ENCODE data around the gene DDX21. TPM values are rescaled to one million over a fixed set of nuclear protein-coding genes. Genes with fewer than 3 reads are reported as not detected.
A peak's percentile ranks its signal among the peaks of the same experiment; 100 is the strongest.

The DDX21 gene
- total and polyA plus RNA-seq, 2 donors (not counting 3 experiments of a cell fraction or from before 2014, with no cell fraction given), result 33.4 to 98.1 TPM

DNA sequence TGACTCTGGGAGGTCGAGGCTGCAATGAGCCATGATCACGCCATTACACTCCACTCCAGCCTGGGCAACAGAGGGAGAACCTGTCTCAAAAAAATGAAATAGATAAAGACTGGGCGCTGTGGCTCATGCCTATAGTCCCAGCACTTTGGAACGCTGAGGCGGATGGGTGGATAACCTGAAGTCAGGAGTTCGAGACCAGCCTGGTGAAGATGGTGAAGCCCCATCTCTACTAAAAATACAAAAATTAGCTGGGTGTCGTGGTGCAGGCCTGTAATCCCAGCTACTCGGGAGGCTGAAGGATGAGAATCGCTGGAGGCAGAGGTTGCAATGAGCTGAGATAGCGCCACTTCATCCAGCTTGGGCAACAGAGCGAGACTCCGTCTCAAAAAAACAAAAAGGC, 1.1 kb upstream of the DDX21 start:
- peaks cover 38% of the 10 kb centered on the region for H3K79me2 ChIP-seq (ENCODE audit: control insufficient read depth, insufficient read depth, low read length)
- CTCF ChIA-PET, result interaction anchor here (1.4 to 1.5 kb wide), 4 partner anchors 33 to 459 kb away, joined by 3 to 5 read pairs (median 4); partner anchors contain the start of gene DDX50

More for the DNA sequence above, 1.1 kb upstream of the DDX21 start:
- dilution Hi-C loops (cut with MboI; ENCODE audit: extremely low pct_ligation_motif_present, low sequenced_read_pairs) (no loop called here), intact Hi-C loops (cut with micrococcal nuclease) (no loop called here)
- Histone ChIP-seq H3K36me3 (ENCODE audit: control insufficient read depth in 2 of 2, extremely low read depth in 1 of 2, insufficient read depth in 2 of 2, low read length in 2 of 2) (peaks cover 2 to 3% of the 10 kb centered on the region in 2 experiments), H2AFZ (ENCODE audit: low read depth, low read length) (no peak overlapping the region), H3K9ac (replicated peaks; ENCODE audit: extremely low read depth, insufficient read depth, low read length) (no peak overlapping the region), H3K4me2 (ENCODE audit: insufficient read depth, low read length) (peak overlapping the region; percentile 79), H3K27me3 (ENCODE audit: control insufficient read depth in 2 of 2, insufficient read depth in 2 of 2, low read length in 2 of 2) (no peaks in the 10 kb centered on the region), H3K27ac (ENCODE audit: insufficient read depth, low read depth, low read length) (no peak overlapping the region), H3K4me3 (replicated peaks in 1 of 3; ENCODE audit: insufficient read depth in 1 of 3, low read depth in 1 of 3, low read length in 3 of 3) (no peak overlapping the region), H3K9me1 (replicated peaks; ENCODE audit: control insufficient read depth, extremely low read depth, insufficient read depth, low read length) (no peaks in the 10 kb centered on the region), H3K9me3 (replicated peaks; ENCODE audit: control insufficient read depth, insufficient read depth, low read length) (no peaks in the 10 kb centered on the region), H4K20me1 (replicated peaks; ENCODE audit: control insufficient read depth, extremely low read depth, insufficient read depth, low read length) (peaks cover 5% of the 10 kb centered on the region), H3K4me1 (ENCODE audit: control insufficient read depth, extremely low read depth, insufficient read depth, low read length) (peaks cover 20% of the 10 kb centered on the region)
- no TSS peak for BruUV-seq (replicated peaks)
- no peak for FAIRE-seq
- no peak for DNase-seq (ENCODE audit: low read depth, low spot score)
- POLR2A ChIA-PET, result no interaction called here
- TF ChIP-seq JUN (IDR thresholded peaks at IDR 0.05; ENCODE audit: borderline replicate concordance, insufficient read depth, insufficient read length, low read depth), result no peak
- no peak for TF ChIP-seq FOS (IDR thresholded peaks at IDR 0.05; ENCODE audit: borderline replicate concordance, insufficient read depth, low read length)
- TF ChIP-seq POLR2A (IDR thresholded peaks at IDR 0.05; ENCODE audit: low read depth, low read length), result no peak
- TF ChIP-seq POLR2AphosphoS5 (IDR thresholded peaks at IDR 0.05; ENCODE audit: insufficient read depth, low read depth, low read length), result no peak
- TF ChIP-seq, protein P1, sequence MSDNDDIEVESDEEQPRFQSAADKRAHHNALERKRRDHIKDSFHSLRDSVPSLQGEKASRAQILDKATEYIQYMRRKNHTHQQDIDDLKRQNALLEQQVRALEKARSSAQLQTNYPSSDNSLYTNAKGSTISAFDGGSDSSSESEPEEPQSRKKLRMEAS (IDR thresholded peaks at IDR 0.05; ENCODE audit: insufficient read depth, insufficient read length), result no peak
- TF ChIP-seq, protein P2, sequence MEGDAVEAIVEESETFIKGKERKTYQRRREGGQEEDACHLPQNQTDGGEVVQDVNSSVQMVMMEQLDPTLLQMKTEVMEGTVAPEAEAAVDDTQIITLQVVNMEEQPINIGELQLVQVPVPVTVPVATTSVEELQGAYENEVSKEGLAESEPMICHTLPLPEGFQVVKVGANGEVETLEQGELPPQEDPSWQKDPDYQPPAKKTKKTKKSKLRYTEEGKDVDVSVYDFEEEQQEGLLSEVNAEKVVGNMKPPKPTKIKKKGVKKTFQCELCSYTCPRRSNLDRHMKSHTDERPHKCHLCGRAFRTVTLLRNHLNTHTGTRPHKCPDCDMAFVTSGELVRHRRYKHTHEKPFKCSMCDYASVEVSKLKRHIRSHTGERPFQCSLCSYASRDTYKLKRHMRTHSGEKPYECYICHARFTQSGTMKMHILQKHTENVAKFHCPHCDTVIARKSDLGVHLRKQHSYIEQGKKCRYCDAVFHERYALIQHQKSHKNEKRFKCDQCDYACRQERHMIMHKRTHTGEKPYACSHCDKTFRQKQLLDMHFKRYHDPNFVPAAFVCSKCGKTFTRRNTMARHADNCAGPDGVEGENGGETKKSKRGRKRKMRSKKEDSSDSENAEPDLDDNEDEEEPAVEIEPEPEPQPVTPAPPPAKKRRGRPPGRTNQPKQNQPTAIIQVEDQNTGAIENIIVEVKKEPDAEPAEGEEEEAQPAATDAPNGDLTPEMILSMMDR (IDR thresholded peaks at IDR 0.05; ENCODE audit: extremely low read depth in 1 of 2, insufficient read depth in 1 of 2, low read depth in 1 of 2, low read length in 2 of 2), result no peak
- no peak for TF ChIP-seq MYC (IDR thresholded peaks at IDR 0.05; ENCODE audit: low read depth, low read length)
- TF ChIP-seq EZH2 (IDR thresholded peaks at IDR 0.05; ENCODE audit: borderline replicate concordance, low read depth, low read length, severe bottlenecking), result no peak
- TF ChIP-seq GATA2 (IDR thresholded peaks at IDR 0.05; ENCODE audit: insufficient read depth, insufficient read length, low read depth, low read length), result no peak

Measured in endothelial cell of umbilical vein (primary cell).